ENCODE results near the gene CCNJ. TPM values are rescaled to one million over a fixed set of nuclear protein-coding genes. Genes with fewer than 3 reads are reported as not detected.

Gene CCNJ
- total and polyA plus RNA-seq, 2 of the 13 experiments (the other 11 are each of a cell fraction or from before 2014, with no cell fraction given) = 14.1 to 21.5 TPM

DNA sequence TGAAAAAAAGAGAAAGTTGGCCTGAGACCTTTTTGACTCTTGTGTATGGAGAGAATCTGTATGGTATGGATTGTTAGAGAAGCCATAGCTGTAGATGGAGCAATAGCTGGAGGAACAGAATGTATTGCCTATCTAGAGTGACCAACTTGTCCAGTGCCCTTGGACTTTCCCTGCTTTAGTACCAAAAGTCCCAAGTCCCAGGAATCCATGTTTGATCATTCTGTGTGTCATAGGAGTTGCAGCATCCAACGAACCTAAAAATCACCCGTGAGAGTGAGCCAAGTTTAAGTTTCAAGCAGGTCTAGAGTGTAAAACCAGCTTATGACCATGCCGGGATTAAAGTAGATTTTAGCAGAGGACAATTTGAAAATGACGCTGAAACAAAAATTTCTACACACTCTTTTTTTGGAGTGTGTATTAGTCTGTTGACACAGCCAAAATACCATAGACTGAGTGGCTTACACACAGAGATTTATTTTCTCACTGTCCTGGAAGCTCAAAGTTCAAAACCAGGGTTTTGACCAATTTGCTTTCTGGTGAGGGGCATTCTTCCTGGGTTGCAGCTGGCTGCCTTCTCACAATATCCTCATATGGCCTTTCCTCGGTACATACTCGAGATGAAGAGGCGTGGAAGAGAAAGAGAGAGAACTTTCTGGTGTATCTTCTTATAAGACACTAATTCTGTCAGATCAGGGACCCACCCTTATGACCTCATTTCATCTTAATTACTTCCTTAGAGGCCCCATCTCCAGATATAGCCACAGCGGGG, 49.8 kb downstream of the CCNJ start (continued):
- TF ChIP-seq JARID2 (CRISPR knock-in tag; IDR thresholded peaks at IDR 0.05; ENCODE audit: insufficient replicate concordance) (no peak), ZNF12 (CRISPR knock-in tag; IDR thresholded peaks at IDR 0.05) (no peak), TBL1XR1 (IDR thresholded peaks at IDR 0.05; ENCODE audit: borderline replicate concordance, low read length, partially characterized antibody) (no peak), SNAPC4 (CRISPR knock-in tag; IDR thresholded peaks at IDR 0.05) (0 out of 2 replicates have a peak, but pooled peaks have one; percentile 19), ZMAT3 (CRISPR knock-in tag; conservative IDR thresholded peaks at IDR 0.05) (no peak; the same call in 1 of the 2 replicates), PAF1 (CRISPR knock-in tag; IDR thresholded peaks at IDR 0.05) (no peak), THAP11 (CRISPR knock-in tag; IDR thresholded peaks at IDR 0.05) (peak; percentile 28; the same call in 1 of the 2 replicates), ZNF253 (CRISPR knock-in tag; IDR thresholded peaks at IDR 0.05; ENCODE audit: borderline replicate concordance) (no peak), ZSCAN9 (CRISPR knock-in tag; IDR thresholded peaks at IDR 0.05; ENCODE audit: borderline replicate concordance) (no peak), ZNF790 (CRISPR knock-in tag; IDR thresholded peaks at IDR 0.05; ENCODE audit: borderline replicate concordance) (no peak), ZNF775 (CRISPR knock-in tag; IDR thresholded peaks at IDR 0.05; ENCODE audit: borderline replicate concordance) (peak; percentile 85), IRX3 (CRISPR knock-in tag; IDR thresholded peaks at IDR 0.05; ENCODE audit: borderline replicate concordance, low read depth) (no peak), MAFK (conservative IDR thresholded peaks at IDR 0.05 in 1 of 2, IDR thresholded peaks at IDR 0.05 in 1 of 2; ENCODE audit: low read length in 2 of 2) (no peak)
- TF ChIP-seq, protein P1, sequence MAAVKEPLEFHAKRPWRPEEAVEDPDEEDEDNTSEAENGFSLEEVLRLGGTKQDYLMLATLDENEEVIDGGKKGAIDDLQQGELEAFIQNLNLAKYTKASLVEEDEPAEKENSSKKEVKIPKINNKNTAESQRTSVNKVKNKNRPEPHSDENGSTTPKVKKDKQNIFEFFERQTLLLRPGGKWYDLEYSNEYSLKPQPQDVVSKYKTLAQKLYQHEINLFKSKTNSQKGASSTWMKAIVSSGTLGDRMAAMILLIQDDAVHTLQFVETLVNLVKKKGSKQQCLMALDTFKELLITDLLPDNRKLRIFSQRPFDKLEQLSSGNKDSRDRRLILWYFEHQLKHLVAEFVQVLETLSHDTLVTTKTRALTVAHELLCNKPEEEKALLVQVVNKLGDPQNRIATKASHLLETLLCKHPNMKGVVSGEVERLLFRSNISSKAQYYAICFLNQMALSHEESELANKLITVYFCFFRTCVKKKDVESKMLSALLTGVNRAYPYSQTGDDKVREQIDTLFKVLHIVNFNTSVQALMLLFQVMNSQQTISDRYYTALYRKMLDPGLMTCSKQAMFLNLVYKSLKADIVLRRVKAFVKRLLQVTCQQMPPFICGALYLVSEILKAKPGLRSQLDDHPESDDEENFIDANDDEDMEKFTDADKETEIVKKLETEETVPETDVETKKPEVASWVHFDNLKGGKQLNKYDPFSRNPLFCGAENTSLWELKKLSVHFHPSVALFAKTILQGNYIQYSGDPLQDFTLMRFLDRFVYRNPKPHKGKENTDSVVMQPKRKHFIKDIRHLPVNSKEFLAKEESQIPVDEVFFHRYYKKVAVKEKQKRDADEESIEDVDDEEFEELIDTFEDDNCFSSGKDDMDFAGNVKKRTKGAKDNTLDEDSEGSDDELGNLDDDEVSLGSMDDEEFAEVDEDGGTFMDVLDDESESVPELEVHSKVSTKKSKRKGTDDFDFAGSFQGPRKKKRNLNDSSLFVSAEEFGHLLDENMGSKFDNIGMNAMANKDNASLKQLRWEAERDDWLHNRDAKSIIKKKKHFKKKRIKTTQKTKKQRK (IDR thresholded peaks at IDR 0.05; ENCODE audit: low read length) = no peak
- TF ChIP-seq, protein P2, sequence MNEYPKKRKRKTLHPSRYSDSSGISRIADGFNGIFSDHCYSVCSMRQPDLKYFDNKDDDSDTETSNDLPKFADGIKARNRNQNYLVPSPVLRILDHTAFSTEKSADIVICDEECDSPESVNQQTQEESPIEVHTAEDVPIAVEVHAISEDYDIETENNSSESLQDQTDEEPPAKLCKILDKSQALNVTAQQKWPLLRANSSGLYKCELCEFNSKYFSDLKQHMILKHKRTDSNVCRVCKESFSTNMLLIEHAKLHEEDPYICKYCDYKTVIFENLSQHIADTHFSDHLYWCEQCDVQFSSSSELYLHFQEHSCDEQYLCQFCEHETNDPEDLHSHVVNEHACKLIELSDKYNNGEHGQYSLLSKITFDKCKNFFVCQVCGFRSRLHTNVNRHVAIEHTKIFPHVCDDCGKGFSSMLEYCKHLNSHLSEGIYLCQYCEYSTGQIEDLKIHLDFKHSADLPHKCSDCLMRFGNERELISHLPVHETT (CRISPR knock-in tag; conservative IDR thresholded peaks at IDR 0.05) = no peak
- TF ChIP-seq, protein P3, sequence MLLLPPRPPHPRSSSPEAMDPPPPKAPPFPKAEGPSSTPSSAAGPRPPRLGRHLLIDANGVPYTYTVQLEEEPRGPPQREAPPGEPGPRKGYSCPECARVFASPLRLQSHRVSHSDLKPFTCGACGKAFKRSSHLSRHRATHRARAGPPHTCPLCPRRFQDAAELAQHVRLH (CRISPR knock-in tag; IDR thresholded peaks at IDR 0.05; ENCODE audit: borderline replicate concordance, low read depth) = no peak
- TF ChIP-seq, protein P4, sequence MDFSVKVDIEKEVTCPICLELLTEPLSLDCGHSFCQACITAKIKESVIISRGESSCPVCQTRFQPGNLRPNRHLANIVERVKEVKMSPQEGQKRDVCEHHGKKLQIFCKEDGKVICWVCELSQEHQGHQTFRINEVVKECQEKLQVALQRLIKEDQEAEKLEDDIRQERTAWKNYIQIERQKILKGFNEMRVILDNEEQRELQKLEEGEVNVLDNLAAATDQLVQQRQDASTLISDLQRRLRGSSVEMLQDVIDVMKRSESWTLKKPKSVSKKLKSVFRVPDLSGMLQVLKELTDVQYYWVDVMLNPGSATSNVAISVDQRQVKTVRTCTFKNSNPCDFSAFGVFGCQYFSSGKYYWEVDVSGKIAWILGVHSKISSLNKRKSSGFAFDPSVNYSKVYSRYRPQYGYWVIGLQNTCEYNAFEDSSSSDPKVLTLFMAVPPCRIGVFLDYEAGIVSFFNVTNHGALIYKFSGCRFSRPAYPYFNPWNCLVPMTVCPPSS (IDR thresholded peaks at IDR 0.05) = no peak

All from HepG2 (cell line).